Neural progenitor cell (in vitro differentiated cells): Measurements from ENCODE around the gene HINT3. TPM values are rescaled to one million over a fixed set of nuclear protein-coding genes. Genes with fewer than 3 reads are reported as not detected.

ENCODE experiments used
- DNase-seq: peaks from one replicate; pipeline ENCODE4 v3.0.0-alpha.2; 2016; ENCODE audit warnings: low spot score
- H2AFZ ChIP-seq: fragments of 200-600 bp; sonication (generic); replicated peaks from 2 replicates; pipeline ENCODE4 v1.6.1; 2016; ENCODE audit warnings: antibody characterized with exemption
- H3F3A ChIP-seq: fragments of 200-600 bp; sonication (generic); 2 replicates; pipeline ENCODE4 v1.6.1; 2016; ENCODE audit warnings: antibody characterized with exemption, low read depth
- H3K27ac ChIP-seq: fragments of 200-600 bp; sonication (generic); 2 replicates; pipeline ENCODE4 v1.5.1; 2016; ENCODE audit warnings: mild to moderate bottlenecking
- H3K27me3 ChIP-seq: fragments of 200-600 bp; sonication (generic); 2 replicates; pipeline ENCODE4 v1.6.1; 2016; ENCODE audit warnings: mild to moderate bottlenecking, moderate library complexity
- H3K36me3 ChIP-seq: fragments of 200-600 bp; sonication (generic); 2 replicates; pipeline ENCODE4 v1.5.1; 2016
- H3K4me1 ChIP-seq: fragments of 200-600 bp; sonication (generic); 2 replicates; pipeline ENCODE4 v1.6.1; 2016; ENCODE audit warnings: mixed run types
- H3K4me2 ChIP-seq: fragments of 200-600 bp; sonication (generic); 2 replicates; pipeline ENCODE4 v1.6.1; 2016
- H3K4me3 ChIP-seq: fragments of 200-600 bp; sonication (generic); 2 replicates; pipeline ENCODE4 v1.5.1; 2016
- H3K79me2 ChIP-seq: fragments of 200-600 bp; sonication (generic); 2 replicates; pipeline ENCODE4 v1.6.1; 2016; ENCODE audit warnings: low read depth
- H3K9ac ChIP-seq: fragments of 200-600 bp; sonication (generic); 2 replicates; pipeline ENCODE4 v1.6.1; 2016
- H3K9me3 ChIP-seq: fragments of 200-600 bp; sonication (generic); 2 replicates; pipeline ENCODE4 v1.5.1; 2016; ENCODE audit warnings: low read depth
- H4K20me1 ChIP-seq: fragments of 200-600 bp; sonication (generic); 2 replicates; pipeline ENCODE4 v1.6.1; 2016; ENCODE audit warnings: low read depth
- H3K27ac Mint-ChIP-seq: 3 replicates; pipeline ENCODE4 v1.8.0; 2021; ENCODE audit warnings: mixed read lengths
- H3K27me3 Mint-ChIP-seq: 2 replicates; pipeline ENCODE4 v1.8.0; 2022; ENCODE audit warnings: low read depth, mild to moderate bottlenecking, inconsistent platforms, moderate library complexity, mixed read lengths; ENCODE audit not compliant: insufficient read depth
- H3K36me3 Mint-ChIP-seq: 3 replicates; pipeline ENCODE4 v1.8.0; 2021; ENCODE audit warnings: mixed read lengths
- H3K4me1 Mint-ChIP-seq: 3 replicates; pipeline ENCODE4 v1.8.0; 2021; ENCODE audit warnings: mixed read lengths
- H3K4me3 Mint-ChIP-seq: 3 replicates; pipeline ENCODE4 v1.8.0; 2021; ENCODE audit warnings: mild to moderate bottlenecking, moderate library complexity, mixed read lengths
- H3K9me3 Mint-ChIP-seq: 3 replicates; pipeline ENCODE4 v1.8.0; 2020; ENCODE audit warnings: mixed read lengths
- CTCF ChIP-seq: fragments of 200-600 bp; sonication (generic); IDR thresholded peaks from 2 replicates; pipeline ENCODE4 v1.5.1; 2017; ENCODE audit warnings: antibody characterized with exemption, mild to moderate bottlenecking
- EZH2 ChIP-seq: fragments of 200-600 bp; sonication (generic); IDR thresholded peaks from 2 replicates; pipeline ENCODE4 v1.6.1; 2017; ENCODE audit warnings: antibody characterized with exemption, mild to moderate bottlenecking, moderate library complexity
- EZH2phosphoT487 ChIP-seq: fragments of 200-600 bp; sonication (generic); IDR thresholded peaks from 2 replicates; pipeline ENCODE4 v1.6.1; 2017; ENCODE audit warnings: antibody characterized with exemption
- total RNA-seq: library from RNA; depleted of rRNA; stranded (reverse); fragments of >200 nt; gene quantifications from 2 replicates; pipeline ENCODE4 v1.2.3, GENCODE V29; 2015; ENCODE audit warnings: low replicate concordance

The HINT3 gene
- total RNA-seq, 1 donor from 2014 or later: 29.6 TPM

DNA sequence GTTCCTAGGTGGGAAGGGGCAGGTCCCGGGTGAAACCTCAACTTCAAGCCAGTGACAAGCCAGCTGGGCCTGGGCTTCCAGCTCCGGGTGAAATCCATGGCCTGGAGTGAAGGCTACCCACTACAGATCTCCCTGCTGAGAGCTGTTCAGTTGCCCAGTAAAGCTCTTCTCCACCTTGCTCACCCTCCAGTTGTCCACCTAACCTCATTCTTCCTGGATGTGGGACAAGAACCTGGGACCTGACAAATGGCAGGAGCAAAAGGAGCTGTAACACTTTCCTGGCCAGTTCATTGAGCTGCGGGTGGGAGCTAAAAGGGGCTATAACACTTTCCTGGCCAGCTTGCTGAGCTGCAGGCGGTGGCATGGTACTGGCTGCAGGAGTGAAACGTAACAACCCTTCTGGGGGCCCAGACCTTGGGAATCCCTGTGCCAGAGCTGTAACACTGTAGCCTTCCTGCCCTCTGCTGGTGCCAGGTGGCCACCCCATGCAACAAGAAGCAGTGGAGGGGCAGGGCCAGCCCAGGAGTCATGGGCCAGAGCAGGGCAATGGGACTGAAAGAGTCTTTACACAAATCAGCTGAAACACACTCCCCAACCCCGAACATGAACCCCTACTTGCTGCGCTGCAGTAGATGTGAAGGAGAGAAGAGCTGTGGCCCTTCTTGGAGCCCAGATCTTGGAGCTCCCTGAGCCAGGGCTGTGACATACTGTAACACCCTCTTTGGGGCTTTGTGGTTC, 3.6 kb upstream of the HINT3 start:
- H3K4me3 Mint-ChIP-seq: no peak overlapping the region
- Histone ChIP-seq H3K4me3 (no peak overlapping the region), H3K4me2 (peak overlapping the region; percentile 59), H3K36me3 (no peaks in the 10 kb centered on the region), H2AFZ (peak overlapping the region; percentile 95), H3K9ac (no peak overlapping the region), H4K20me1 (no peaks in the 10 kb centered on the region), H3K4me1 (peaks cover 10% of the 10 kb centered on the region), H3K9me3 (no peaks in the 10 kb centered on the region), H3K27me3 (peaks cover 4% of the 10 kb centered on the region), H3K27ac (no peak overlapping the region), H3F3A (peaks cover 13% of the 10 kb centered on the region), H3K79me2 (peaks cover 7% of the 10 kb centered on the region)
- H3K36me3 Mint-ChIP-seq: no peaks in the 10 kb centered on the region
- H3K9me3 Mint-ChIP-seq: no peaks in the 10 kb centered on the region
- peaks cover 2% of the 10 kb centered on the region for H3K27me3 Mint-ChIP-seq
- no peak overlapping the region for H3K27ac Mint-ChIP-seq
- H3K4me1 Mint-ChIP-seq: peaks cover 4% of the 10 kb centered on the region
- TF ChIP-seq CTCF (peak; percentile 61), EZH2 (no peak)
- peak; percentile 78 for DNase-seq

- TF ChIP-seq CTCF (peak; percentile 30), EZH2phosphoT487 (no peak), EZH2 (no peak)
- no peak overlapping the region for H3K4me3 Mint-ChIP-seq
- no peaks in the 10 kb centered on the region for H3K36me3 Mint-ChIP-seq
- peak; percentile 56 for DNase-seq
- peak overlapping the region; percentile 59 for H3K4me2 ChIP-seq
- no peaks in the 10 kb centered on the region for H3K36me3 ChIP-seq
- no peak overlapping the region for H3K4me3 ChIP-seq
- H3K4me1 ChIP-seq: peaks cover 10% of the 10 kb centered on the region
- peaks cover 13% of the 10 kb centered on the region for H3K79me2 ChIP-seq
- H4K20me1 ChIP-seq: no peaks in the 10 kb centered on the region
- no peaks in the 10 kb centered on the region for H3K9me3 ChIP-seq
- peak overlapping the region; percentile 95 for H2AFZ ChIP-seq
- peaks cover 2% of the 10 kb centered on the region for H3K27me3 Mint-ChIP-seq
- peaks cover 14% of the 10 kb centered on the region for H3F3A ChIP-seq
- no peak overlapping the region for H3K27ac ChIP-seq
- H3K9ac ChIP-seq: no peak overlapping the region
- H3K4me1 Mint-ChIP-seq: peaks cover 4% of the 10 kb centered on the region
- no peaks in the 10 kb centered on the region for H3K9me3 Mint-ChIP-seq
- H3K27me3 ChIP-seq: peaks cover 4% of the 10 kb centered on the region
- no peak overlapping the region for H3K27ac Mint-ChIP-seq
These were observed 3.1 kb upstream of the HINT3 start for GRCh38 chr6:125953502-125953875.

GRCh38 chr6:125954735-125955339, 1.7 kb upstream of the HINT3 start:
- Mint-ChIP-seq H3K4me1 (peaks cover 4% of the 10 kb centered on the region), H3K36me3 (no peaks in the 10 kb centered on the region), H3K27ac (no peak overlapping the region), H3K4me3 (no peak overlapping the region), H3K27me3 (peaks cover 2% of the 10 kb centered on the region), H3K9me3 (no peaks in the 10 kb centered on the region)
- Histone ChIP-seq H3K27ac (no peak overlapping the region), H3K4me2 (no peak overlapping the region), H4K20me1 (no peaks in the 10 kb centered on the region), H3F3A (peaks cover 14% of the 10 kb centered on the region), H3K9me3 (no peaks in the 10 kb centered on the region), H3K9ac (no peak overlapping the region), H3K4me1 (peaks cover 16% of the 10 kb centered on the region), H3K36me3 (no peaks in the 10 kb centered on the region), H3K79me2 (peaks cover 15% of the 10 kb centered on the region), H3K4me3 (no peak overlapping the region), H3K27me3 (peaks cover 4% of the 10 kb centered on the region), H2AFZ (peak overlapping the region; percentile 44)
- DNase-seq: no peak
- no peak for TF ChIP-seq CTCF
